NCI-H2227 (cell line): ENCODE results near the gene RMRP.

Experiments used
- DNase-seq: peaks from one replicate; lab custom pipeline; 2025; ENCODE audit not compliant: unreplicated experiment; lab: John Stamatoyannopoulos, UW

Gene RMRP

DNA sequence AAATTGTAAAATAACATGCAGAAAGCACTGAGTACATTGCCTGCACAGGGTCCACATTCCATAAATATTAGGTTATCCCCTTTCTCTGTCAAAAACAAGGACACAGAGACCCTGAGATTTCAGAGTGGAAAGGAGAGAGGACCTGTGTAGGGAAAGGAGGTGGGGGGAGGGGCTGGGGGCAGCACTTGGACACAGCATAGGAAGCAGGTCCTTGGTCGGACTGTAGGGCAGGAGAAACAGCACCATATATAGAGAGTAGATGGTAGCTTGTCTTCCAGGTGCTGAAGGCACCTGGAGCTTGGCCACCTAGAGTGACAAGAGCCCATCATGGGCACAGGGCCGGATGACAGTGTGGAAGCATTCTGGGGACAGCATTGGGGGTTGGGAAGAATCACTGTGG is 29.5 kb upstream of the RMRP start:
- DNase-seq: no peak

DNA sequence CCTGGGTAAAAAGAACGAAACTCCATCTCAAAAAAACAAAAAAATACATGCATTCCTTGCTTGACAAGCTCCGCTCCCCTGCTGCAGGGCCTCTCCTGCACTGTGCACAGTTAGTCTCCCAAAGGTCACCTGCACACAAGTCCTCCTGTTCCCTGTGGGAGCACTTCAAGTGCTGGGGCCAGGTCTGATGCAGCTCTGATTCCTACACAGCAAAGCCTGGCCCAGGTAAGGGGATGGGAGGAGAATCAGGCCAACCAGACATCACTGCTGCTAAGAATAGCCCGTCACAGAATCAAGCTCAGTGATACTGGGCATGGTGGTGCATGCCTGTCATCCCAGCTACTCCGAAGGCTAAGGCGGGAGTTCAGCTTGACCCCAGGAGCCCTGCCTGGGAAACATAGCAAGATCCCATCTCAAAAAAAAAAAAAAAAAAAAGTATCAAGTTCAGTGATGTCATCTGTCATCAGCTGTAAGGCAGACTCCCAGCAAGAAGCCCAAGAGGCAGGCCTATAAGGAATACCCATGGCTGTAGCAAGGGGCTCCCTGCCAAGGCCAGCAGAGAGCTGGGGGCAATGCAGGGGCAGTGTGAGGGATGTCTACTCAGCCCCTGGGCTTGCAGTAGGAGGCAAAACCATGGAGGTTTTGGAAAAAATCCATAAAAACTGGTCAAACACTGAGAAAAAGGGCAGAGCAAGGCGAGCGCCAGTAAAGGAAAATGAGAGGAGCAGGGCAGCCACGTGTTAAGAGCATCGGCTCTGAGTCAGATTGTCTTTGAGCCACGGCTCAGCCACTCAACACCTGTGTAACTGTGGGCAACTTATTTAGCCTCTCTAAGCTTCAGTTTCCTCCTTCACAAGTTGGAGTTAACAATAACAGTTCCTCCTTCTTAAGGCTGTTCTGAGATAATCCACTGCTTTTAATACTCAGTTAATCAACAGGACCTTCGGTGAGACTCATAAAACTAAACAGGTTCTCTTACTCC is 28.7 kb upstream of the RMRP start:
- DNase-seq: no peak

DNA sequence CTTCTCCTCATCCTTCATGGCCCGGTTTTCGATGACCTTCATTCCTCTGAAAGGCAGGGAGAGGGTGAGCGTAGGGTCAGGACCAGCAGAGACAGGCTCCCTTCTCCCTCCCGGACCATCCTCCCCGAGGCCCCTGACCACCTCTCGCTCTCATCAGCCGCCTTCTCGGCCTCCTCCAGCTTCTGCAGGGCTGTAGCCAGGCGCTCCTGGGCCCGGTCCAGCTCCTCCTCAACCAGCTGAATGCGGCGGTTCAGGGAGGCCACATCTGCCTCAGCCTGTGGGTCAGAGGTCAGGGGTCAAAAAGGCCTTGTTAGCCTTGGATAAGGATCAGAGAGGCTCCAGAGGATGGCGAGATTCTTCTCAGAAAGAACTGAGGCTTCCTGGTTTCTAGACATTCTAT is 27.7 kb upstream of the RMRP start:
- no peak for DNase-seq

DNA sequence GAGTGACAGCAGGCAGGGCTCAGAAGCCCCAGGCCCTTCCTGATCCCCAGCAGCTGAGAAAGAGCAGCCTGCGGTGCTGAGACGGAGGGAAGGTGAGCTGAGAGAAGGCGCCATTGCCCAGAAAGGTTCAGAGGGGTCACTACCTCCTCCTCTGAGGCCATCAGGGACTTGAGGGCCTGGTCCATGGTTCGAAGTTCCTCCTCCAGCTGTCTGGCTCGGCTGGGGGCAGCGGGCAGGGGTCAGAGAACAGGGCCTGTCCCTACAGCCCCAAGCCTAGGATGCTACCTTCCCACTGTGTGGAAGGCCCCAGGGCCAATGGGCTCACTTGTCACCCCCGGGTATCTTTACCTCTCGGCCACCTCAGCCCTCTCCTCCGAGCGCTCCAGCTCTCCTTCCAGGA is 27.1 kb upstream of the RMRP start:
- DNase-seq: no peak

DNA sequence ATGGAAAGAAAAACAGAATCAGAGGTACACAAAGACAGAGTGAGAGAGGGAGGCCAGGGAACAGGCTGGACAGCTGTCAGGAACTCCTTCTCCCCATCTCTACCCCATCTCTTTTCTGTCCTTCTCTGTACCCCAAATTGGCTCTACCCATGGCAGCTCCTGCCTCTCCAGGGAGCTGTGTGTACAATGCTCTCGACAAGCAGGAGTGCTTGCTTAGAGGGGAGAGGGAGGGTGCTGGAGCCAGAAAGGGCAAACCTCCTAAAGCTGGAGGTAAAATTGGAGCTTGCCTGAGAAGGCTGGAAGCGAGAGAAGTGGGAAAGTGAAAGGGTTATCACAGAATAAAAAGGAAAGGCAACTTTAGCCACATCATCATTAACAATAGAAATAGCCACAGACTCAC is 25.5 kb upstream of the RMRP start:
- no peak for DNase-seq

DNA sequence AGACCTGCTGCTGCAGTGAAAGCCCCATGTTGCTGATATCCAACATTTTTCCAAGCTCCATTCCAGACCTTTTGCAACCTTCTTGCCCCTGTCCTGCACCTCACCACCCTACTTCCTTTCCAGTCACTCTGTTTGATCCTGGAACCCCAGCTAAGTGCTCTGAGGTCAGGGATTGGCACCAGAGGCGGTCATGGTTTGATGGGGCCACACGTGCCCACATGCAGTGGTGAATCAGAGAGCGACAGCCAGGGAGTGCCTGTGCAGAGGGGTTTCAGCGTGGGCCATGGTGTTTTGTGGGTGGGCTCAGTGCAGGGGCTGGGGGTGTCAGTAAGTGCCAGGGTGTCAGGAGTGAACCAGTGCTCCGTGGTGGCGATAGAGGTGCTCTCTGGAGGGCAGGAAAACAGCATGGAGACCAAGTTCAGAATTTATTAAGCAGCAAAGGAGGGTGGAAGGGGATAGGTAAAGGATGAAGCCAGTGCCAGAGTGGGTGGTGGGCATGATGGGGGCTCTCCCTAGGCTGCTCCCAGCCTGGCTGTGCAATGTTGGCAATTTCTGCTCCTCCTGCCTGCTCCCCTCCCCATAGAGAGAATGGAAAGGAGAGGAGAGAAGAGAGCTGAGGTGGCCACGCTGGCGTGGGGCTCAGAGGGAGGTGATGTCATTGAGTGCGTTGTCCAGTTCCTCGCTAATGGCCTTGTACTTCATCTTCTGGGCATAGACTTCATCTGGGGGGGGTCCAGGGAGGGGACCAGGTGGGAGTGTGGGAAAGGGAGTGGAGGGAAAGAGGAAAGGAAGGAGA is 24.9 kb upstream of the RMRP start:
- no peak for DNase-seq

DNA sequence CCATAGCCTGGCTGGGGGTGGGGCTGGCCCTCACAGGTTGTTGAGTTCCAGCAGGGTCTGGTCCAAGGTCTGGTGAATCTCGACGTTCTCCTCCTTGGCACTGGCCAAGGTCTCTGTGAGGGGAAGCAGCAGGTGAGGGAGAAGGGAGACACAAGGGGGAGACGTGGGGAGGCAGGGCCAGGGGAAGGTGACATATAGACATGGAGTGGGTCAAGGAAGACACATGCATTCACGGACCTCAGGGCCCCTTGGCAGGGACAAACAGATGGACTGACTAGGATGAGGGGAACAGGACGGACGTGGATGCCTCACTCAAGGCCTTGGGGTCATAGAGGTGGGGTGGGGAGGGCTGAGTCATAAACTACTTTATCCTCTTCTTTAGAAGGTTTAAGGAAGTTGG is 24.2 kb upstream of the RMRP start:
- no peak for DNase-seq

DNA sequence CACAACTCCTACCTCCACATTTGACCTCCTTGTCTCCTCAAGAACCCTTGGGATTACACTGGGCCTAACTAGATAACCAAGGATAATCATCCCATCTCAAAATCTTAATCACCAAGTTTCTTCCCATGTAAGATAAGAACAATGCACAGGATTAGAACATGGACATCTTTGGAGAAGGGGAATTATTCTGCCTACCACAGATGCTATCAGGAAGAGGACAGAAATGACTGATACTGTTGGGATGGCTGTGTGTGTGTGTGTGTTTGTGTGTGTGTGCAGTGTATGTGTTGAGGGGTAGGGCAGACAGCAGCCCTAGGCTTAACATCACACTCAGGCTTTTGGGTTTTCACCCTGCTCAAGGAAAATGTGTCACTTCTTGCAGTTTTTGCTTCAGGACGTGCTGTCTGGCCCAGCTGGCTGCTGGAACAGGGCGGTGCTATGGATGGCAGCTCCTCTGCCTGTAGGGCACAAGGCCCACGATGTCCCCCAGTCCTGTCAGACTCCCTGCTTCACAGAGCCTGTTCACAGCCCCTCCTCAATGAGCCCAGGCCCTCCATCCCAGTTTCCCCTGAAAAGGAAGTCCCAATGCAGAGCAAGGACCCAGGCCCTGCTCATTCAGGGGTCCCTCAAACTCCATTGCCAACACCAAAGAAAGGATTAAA is 23.7 kb upstream of the RMRP start:
- no peak for DNase-seq

DNA sequence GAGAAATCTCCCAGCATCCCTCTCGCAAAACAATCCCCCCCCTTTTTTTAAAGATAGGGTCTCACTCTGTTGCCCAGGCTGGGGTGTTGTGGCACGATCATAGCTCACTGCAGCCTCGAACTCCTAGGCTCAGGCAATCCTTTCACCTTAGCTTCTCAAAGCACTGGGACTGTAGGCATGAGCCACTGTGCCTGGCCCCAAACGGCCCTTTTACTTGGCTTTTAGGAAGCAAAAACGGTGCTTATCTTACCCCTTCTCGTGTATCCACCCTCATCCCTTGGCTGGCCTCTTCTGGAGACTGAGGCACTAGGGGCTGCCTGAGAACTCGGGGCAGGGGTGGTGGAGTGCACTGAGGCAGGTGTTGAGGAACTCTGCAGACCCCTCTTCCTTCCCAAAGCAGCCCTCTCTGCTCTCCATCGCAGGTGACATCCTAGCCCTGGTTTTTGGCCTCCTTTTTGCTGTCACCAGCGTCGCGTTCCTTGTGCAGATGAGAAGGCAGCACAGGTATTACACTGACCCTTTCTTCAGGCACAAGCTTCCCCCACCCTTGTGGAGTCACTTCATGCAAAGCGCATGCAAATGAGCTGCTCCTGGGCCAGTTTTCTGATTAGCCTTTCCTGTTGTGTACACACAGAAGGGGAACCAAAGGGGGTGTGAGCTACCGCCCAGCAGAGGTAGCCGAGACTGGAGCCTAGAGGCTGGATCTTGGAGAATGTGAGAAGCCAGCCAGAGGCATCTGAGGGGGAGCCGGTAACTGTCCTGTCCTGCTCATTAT is 22.7 kb upstream of the RMRP start:
- DNase-seq: no peak

GRCh38 chr9:35679766-35680330 is 22.0 kb upstream of the RMRP start:
- no peak for DNase-seq

- no peak for DNase-seq
These were observed 21.3 kb upstream of the RMRP start for GRCh38 chr9:35679091-35679490.

DNA sequence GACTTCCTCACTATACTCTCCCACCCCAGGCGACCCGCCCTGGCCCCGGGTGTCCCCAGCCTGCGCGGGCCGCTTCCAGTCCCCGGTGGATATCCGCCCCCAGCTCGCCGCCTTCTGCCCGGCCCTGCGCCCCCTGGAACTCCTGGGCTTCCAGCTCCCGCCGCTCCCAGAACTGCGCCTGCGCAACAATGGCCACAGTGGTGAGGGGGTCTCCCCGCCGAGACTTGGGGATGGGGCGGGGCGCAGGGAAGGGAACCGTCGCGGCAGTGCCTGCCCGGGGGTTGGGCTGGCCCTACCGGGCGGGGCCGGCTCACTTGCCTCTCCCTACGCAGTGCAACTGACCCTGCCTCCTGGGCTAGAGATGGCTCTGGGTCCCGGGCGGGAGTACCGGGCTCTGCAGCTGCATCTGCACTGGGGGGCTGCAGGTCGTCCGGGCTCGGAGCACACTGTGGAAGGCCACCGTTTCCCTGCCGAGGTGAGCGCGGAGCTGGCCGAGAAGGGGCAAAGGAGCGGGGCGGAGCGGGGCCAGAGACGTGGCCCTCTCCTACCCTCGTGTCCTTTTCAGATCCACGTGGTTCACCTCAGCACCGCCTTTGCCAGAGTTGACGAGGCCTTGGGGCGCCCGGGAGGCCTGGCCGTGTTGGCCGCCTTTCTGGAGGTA is 18.0 kb upstream of the RMRP start:
- DNase-seq: peak; percentile 84

- DNase-seq: no peak
These were observed 17.4 kb upstream of the RMRP start for GRCh38 chr9:35675204-35675603.

GRCh38 chr9:35674025-35674361 is 16.2 kb upstream of the RMRP start:
- no peak for DNase-seq

DNA sequence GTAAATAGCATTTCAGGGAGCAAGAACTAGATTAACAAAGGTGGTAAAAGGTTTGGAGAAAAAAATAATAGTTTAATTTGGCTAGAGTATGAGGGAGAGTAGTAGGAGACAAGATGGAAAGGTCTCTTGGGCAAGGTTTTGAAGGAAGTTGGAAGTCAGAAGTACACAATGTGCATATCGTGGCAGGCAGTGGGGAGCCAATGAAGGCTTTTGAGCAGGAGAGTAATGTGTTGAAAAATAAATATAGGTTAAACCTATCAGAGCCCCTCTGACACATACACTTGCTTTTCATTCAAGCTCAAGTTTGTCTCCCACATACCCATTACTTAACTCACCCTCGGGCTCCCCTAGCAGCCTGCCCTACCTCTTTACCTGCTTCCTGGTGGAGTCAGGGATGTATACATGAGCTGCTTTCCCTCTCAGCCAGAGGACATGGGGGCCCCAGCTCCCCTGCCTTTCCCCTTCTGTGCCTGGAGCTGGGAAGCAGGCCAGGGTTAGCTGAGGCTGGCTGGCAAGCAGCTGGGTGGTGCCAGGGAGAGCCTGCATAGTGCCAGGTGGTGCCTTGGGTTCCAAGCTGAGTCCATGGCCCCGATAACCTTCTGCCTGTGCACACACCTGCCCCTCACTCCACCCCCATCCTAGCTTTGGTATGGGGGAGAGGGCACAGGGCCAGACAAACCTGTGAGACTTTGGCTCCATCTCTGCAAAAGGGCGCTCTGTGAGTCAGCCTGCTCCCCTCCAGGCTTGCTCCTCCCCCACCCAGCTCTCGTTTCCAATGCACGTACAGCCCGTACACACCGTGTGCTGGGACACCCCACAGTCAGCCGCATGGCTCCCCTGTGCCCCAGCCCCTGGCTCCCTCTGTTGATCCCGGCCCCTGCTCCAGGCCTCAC is 15.6 kb upstream of the RMRP start, which contains the start of gene CA9:
Gene CA9, plus strand, starts transcription at position 797 of the 893 bp plus-strand sequence. Its CDS starts 32 bp downstream, at position 829.
- no peak for DNase-seq

DNA sequence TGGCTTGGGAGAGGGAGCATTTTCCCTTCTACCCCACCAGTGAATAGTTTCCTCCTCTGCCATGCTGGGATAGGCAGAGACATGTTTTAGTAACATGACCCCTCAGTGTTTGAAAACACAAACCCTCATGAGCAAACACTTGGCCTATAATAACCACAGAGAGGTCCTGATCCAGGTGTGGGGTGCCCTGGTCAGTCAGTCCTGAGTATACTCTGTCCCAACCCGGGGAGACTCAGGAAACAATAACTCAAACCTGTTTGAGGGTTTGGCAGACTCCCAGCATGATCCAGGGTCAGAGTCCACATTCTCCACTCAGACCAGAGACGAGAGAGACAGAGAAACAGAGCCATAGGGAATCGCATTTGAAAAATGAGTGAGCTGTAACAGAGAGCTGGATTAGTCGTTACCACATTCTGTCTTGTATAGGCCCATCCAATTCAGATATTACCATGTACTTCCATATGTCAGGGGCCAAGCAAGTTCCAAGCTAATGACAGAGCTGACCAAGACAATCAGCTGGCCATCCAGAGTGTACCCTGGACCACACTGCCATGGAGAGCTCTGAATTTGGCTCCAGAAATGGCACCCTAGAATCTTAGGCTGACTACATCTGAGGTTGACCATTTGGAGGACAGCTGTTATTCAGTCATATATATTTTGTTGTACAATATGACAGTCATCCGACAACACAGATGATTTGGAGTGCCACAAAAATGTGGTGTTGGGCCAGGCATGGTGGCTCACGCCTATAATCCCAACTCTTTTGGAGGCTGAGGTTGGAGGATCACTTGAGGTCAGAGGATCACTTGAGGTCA is 11.7 kb upstream of the RMRP start:
- no peak for DNase-seq

DNA sequence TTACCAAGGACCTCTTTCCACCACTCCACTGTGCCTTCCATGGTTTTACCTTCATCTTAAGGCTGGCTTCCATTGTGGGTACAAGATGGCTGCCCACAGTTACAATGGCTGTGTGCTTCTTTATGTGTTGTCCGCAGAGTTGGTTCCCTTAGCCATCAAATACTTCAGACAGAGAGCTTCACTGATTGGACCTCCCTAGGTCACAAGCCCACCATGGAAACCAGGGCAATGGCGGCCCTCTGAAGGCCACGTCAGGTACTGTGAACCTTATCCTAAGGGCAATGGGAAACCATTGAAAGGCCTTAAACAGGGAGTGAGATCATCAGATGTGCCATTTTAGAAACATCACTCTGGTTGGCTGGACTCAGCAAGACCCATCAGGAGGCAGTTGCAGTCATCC is 10.1 kb upstream of the RMRP start:
- DNase-seq: no peak

- DNase-seq: no peak
These were observed 8.7 kb upstream of the RMRP start for GRCh38 chr9:35666549-35666948.
